K562 (cell line): Measurements from ENCODE around the gene SDHAF3. TPM values are rescaled to one million over a fixed set of nuclear protein-coding genes. Genes with fewer than 3 reads are reported as not detected.

Experiments
- ARID3B ChIP-seq: fragments of 250-450 bp; sonication (Bioruptor Pico); IDR thresholded peaks from 2 replicates; pipeline ENCODE4 v1.4.0; 2020; ENCODE audit warnings: borderline replicate concordance
- CTCF ChIP-seq, 3 experiments: IDR thresholded peaks in 2 of 3; conservative IDR thresholded peaks in 1 of 3; 2 replicates each; pipeline ENCODE4 v1.5.1; 2011 to 2012; ENCODE audit warnings: low read length in 3 of 3, mild to moderate bottlenecking in 3 of 3, control low read depth in 2 of 3, improper control_type of control experiment in 1 of 3, inconsistent platforms in 1 of 3, low read depth in 1 of 3, mixed read lengths in 1 of 3, moderate library complexity in 1 of 3; ENCODE audit not compliant: insufficient read depth in 2 of 3
- CUX1 ChIP-seq: fragments of 200-800 bp; sonication (Bioruptor generic); IDR thresholded peaks from 2 replicates; pipeline ENCODE4 v1.6.1; 2016; ENCODE audit warnings: missing genetic modification characterization, missing compliant biosample characterization
- FOXK2 ChIP-seq, 2 experiments: fragments of 450-650 bp; IDR thresholded peaks in 1 of 2; conservative IDR thresholded peaks in 1 of 2; 2 replicates each; pipeline ENCODE4 v1.6.1; 2016; ENCODE audit warnings: low read depth in 2 of 2, mild to moderate bottlenecking in 1 of 2
- HOMEZ ChIP-seq: fragments of 250-450 bp; sonication (Bioruptor Pico); IDR thresholded peaks from 2 replicates; pipeline ENCODE4 v1.4.0; 2020; ENCODE audit warnings: mild to moderate bottlenecking, moderate library complexity
- JUND ChIP-seq, 2 experiments: IDR thresholded peaks; 2 replicates in 1 of 2; 3 replicates in 1 of 2; pipeline ENCODE4 v1.6.1; 2011; ENCODE audit warnings: borderline replicate concordance in 2 of 2, low read depth in 2 of 2, low read length in 2 of 2, improper control_type of control experiment in 1 of 2, missing biosample characterization in 1 of 2, missing genetic modification characterization in 1 of 2, missing genetic modification reagents in 1 of 2
- ZNF740 ChIP-seq, 3 experiments: fragments of 200-800 bp in 1 of 3; sonication (Bioruptor generic) in 1 of 3; sonication (generic) in 1 of 3; formaldehyde crosslinking in 1 of 3; IDR thresholded peaks; 2 replicates each; pipeline versions ENCODE4 v1.6.1 to v1.8.0; 2016 to 2022; ENCODE audit warnings: mild to moderate bottlenecking in 2 of 3, missing compliant biosample characterization in 2 of 3, missing genetic modification characterization in 2 of 3, missing genetic modification reagents in 1 of 3
- polyA plus RNA-seq, 8 experiments: library from polyadenylated mRNA; depleted of rRNA in 4 of 8; stranded (reverse) in 5 of 8; unstranded in 3 of 8; fragments of >200 nt; fragmentation: Nextera tagmentation in 2 of 8; fragmentation: Illumina TruSeq in 1 of 8; extraction: Ambion mirVana in 2 of 8; extraction: Trizol in 1 of 8; gene quantifications; 2 replicates each; pipeline versions ENCODE4 v1.2.1 to v1.2.3, GENCODE V29; 2011 to 2014; ENCODE audit warnings: inconsistent platforms in 1 of 8, missing spikeins in 1 of 8
- total RNA-seq, 7 experiments: library from RNA; depleted of rRNA in 6 of 7; stranded (reverse); fragments of >200 nt in 6 of 7; fragmentation: Illumina TruSeq in 2 of 7; extraction: Trizol in 2 of 7; gene quantifications; 2 replicates each; pipeline versions ENCODE4 v1.2.1 to v1.2.3, GENCODE V29; 2011 to 2021; ENCODE audit warnings: low replicate concordance in 1 of 7

The SDHAF3 gene
- total and polyA plus RNA-seq, 9 of the 15 experiments (the other 6 are each of a cell fraction or from before 2014, with no cell fraction given) = 51.5 to 403 (median 145) TPM

GRCh38 chr7:97179454-97180104 is 62.1 kb downstream of the SDHAF3 start (continued):
- TF ChIP-seq ARID3B (CRISPR knock-in tag) = no peak
- TF ChIP-seq HOMEZ (CRISPR knock-in tag) = no peak
- TF ChIP-seq ZNF740 (CRISPR knock-in tag; IDR thresholded peaks at IDR 0.05) = peak; percentile 74
- TF ChIP-seq ZNF740 (tag; IDR thresholded peaks at IDR 0.05) = peak in 1 of 2 experiments; percentile 89; a peak in 2 of 4 replicates
- no peak for TF ChIP-seq FOXK2 (conservative IDR thresholded peaks at IDR 0.05 in 1 of 2, IDR thresholded peaks at IDR 0.05 in 1 of 2; ENCODE audit: low read depth in 2 of 2)
- peak; percentile 49; the same call in 1 of the 2 replicates for TF ChIP-seq JUND (IDR thresholded peaks at IDR 0.05; ENCODE audit: borderline replicate concordance, low read depth, low read length)
- TF ChIP-seq JUND (tag; IDR thresholded peaks at IDR 0.05; ENCODE audit: borderline replicate concordance, low read depth, low read length) = no peak
- TF ChIP-seq CUX1 = no peak
- TF ChIP-seq CTCF (IDR thresholded peaks at IDR 0.05 in 2 of 3, conservative IDR thresholded peaks at IDR 0.05 in 1 of 3; ENCODE audit: insufficient read depth in 2 of 3, low read depth in 1 of 3, low read length in 3 of 3) = peak; percentile 70 to 82 (median 71)
